Measurements from ENCODE around the gene TPCN1.
"Not testable (repeated sequence)": the region's sequence is repeated elsewhere in the genome, so short reads cannot be mapped to it uniquely, and the experiment has no call there.

The TPCN1 gene

GRCh38 chr12:113203852-113204760 lies 17.2 kb upstream of the TPCN1 start:
- Histone ChIP-seq H3K27ac (no peak overlapping the region), H3K27me3 (replicated peaks) (no peaks in the 10 kb centered on the region), H3K4me3 (ENCODE audit: low read depth, low read length) (no peak overlapping the region), H3K36me3 (replicated peaks) (no peaks in the 10 kb centered on the region)
- in situ Hi-C loops (cut with HindIII; ENCODE audit: low pct_ligation_motif_present, low sequenced_read_pairs), result no loop called here
- DNase-seq, result no peak
- TF ChIP-seq, protein P1, sequence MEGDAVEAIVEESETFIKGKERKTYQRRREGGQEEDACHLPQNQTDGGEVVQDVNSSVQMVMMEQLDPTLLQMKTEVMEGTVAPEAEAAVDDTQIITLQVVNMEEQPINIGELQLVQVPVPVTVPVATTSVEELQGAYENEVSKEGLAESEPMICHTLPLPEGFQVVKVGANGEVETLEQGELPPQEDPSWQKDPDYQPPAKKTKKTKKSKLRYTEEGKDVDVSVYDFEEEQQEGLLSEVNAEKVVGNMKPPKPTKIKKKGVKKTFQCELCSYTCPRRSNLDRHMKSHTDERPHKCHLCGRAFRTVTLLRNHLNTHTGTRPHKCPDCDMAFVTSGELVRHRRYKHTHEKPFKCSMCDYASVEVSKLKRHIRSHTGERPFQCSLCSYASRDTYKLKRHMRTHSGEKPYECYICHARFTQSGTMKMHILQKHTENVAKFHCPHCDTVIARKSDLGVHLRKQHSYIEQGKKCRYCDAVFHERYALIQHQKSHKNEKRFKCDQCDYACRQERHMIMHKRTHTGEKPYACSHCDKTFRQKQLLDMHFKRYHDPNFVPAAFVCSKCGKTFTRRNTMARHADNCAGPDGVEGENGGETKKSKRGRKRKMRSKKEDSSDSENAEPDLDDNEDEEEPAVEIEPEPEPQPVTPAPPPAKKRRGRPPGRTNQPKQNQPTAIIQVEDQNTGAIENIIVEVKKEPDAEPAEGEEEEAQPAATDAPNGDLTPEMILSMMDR (IDR thresholded peaks at IDR 0.05; ENCODE audit: low read depth, low read length, missing control alignments), result no peak

DNA sequence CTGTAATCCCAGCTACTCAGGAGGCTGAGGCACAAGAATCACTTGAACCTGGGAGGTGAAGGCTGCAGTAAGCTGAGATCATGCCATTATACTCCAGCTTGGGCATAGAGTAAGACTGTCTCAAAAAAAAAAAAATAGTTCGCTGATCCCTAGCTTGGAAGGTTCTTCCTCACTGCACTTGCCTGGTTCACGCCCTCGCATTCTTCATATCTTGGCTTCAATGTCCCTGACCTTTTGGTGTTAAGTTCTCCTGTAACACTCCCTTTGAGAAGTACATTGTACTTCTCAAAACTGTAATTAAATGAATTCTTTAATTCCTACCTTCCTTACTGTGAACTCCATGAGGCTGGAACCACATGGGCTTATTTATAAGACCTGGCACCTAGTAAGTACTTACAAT lies 16.5 kb upstream of the TPCN1 start:
- Histone ChIP-seq H3K4me3 (ENCODE audit: low read depth, low read length) (no peak overlapping the region), H3K36me3 (replicated peaks) (no peaks in the 10 kb centered on the region), H3K27me3 (replicated peaks) (no peaks in the 10 kb centered on the region), H3K27ac (no peak overlapping the region)
- TF ChIP-seq, protein P1 (IDR thresholded peaks at IDR 0.05; ENCODE audit: low read depth, low read length, missing control alignments), result no peak
- in situ Hi-C loops (cut with HindIII; ENCODE audit: low pct_ligation_motif_present, low sequenced_read_pairs), result no loop called here
- no peak for DNase-seq

DNA sequence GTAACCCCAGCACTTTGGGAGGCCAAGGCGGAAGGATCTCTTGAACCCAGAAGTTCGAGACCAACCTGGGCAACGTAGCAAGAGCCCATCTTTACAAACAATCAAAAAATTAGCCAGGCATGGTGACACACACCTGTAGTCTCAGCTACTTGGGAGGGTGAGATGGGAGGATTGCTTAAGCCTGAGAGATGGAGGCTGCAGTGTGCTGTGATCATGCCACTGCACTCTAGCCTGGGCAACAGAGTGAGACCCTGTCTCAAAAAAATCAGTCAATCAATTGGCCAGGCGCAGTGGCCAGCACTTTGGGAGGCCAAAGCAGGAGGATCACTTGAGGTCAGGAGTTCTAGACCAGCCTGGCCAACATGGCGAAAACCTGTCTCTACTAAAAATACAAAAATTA lies 14.5 kb upstream of the TPCN1 start:
- DNase-seq; H3K4me3 ChIP-seq (ENCODE audit: low read depth, low read length); H3K27ac ChIP-seq; H3K27me3 ChIP-seq (replicated peaks); in situ Hi-C loops (cut with HindIII; ENCODE audit: low pct_ligation_motif_present, low sequenced_read_pairs); H3K36me3 ChIP-seq (replicated peaks): not testable (repeated sequence)

- in situ Hi-C loops (cut with HindIII; ENCODE audit: low pct_ligation_motif_present, low sequenced_read_pairs), result no loop called here
- TF ChIP-seq, protein P1 (IDR thresholded peaks at IDR 0.05; ENCODE audit: low read depth, low read length, missing control alignments), result no peak
- no peak for DNase-seq
- no peaks in the 10 kb centered on the region for H3K36me3 ChIP-seq (replicated peaks)
- no peaks in the 10 kb centered on the region for H3K27me3 ChIP-seq (replicated peaks)
- no peak overlapping the region for H3K4me3 ChIP-seq (ENCODE audit: low read depth, low read length)
- H3K27ac ChIP-seq, result no peak overlapping the region
Measured at GRCh38 chr12:113207613-113208040, 13.6 kb upstream of the TPCN1 start.

- Histone ChIP-seq H3K27me3 (replicated peaks) (no peaks in the 10 kb centered on the region), H3K27ac (no peak overlapping the region), H3K36me3 (replicated peaks) (no peaks in the 10 kb centered on the region), H3K4me3 (ENCODE audit: low read depth, low read length) (no peak overlapping the region)
- TF ChIP-seq, protein P1 (IDR thresholded peaks at IDR 0.05; ENCODE audit: low read depth, low read length, missing control alignments), result no peak
- in situ Hi-C loops (cut with HindIII; ENCODE audit: low pct_ligation_motif_present, low sequenced_read_pairs), result no loop called here
- peak; percentile 23 for DNase-seq
Measured at GRCh38 chr12:113208041-113208934, 13.0 kb upstream of the TPCN1 start.

DNA sequence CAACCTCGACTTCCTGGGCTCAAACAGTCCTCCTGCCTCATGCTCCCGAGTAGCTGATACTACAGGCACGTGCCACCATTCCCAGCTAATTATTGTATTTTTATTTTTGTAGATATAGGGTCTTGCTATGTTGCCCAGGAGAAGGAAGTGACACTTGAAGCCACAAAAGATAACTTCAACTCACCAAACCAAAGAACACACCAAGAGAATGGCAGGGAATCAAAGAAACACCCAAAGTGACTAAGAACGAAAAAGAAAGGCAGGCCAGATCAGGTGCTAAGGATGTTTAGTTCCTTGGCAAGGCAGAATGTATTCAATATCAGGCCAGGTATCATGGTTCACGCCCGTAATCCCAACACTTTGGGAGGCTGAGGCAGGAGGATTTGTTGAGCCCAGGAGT lies 10.1 kb upstream of the TPCN1 start:
- TF ChIP-seq, protein P1 (IDR thresholded peaks at IDR 0.05; ENCODE audit: low read depth, low read length, missing control alignments), result no peak
- Histone ChIP-seq H3K36me3 (replicated peaks) (no peaks in the 10 kb centered on the region), H3K27me3 (replicated peaks) (no peaks in the 10 kb centered on the region), H3K4me3 (ENCODE audit: low read depth, low read length) (no peak overlapping the region), H3K27ac (no peak overlapping the region)
- DNase-seq, result no peak
- in situ Hi-C loops (cut with HindIII; ENCODE audit: low pct_ligation_motif_present, low sequenced_read_pairs), result no loop called here
